MM.1S (cell line): Measurements from ENCODE around the gene SLA2.

ENCODE experiments used
- DNase-seq: peaks from one replicate; pipeline ENCODE4 v3.0.0-alpha.2; 2015
- H2AFZ ChIP-seq: fragments of 300-600 bp; sonication (generic); 2 replicates; pipeline ENCODE4 v1.6.0; 2016; ENCODE audit warnings: antibody characterized with exemption, low read length
- H3F3A ChIP-seq: fragments of 300-600 bp; sonication (generic); 2 replicates; pipeline ENCODE4 v1.6.1; 2016; ENCODE audit warnings: mild to moderate bottlenecking, antibody characterized with exemption, low read length, moderate library complexity, mixed read lengths; ENCODE audit not compliant: insufficient read depth
- H3K27ac ChIP-seq: fragments of 300-600 bp; sonication (generic); 2 replicates; pipeline ENCODE4 v1.5.1; 2016; ENCODE audit warnings: mild to moderate bottlenecking, low read length
- H3K27me3 ChIP-seq: fragments of 300-600 bp; sonication (generic); replicated peaks from 2 replicates; pipeline ENCODE4 v1.6.0; 2016; ENCODE audit warnings: low read length; ENCODE audit not compliant: insufficient read depth
- H3K36me3 ChIP-seq: fragments of 300-600 bp; sonication (generic); replicated peaks from 2 replicates; pipeline ENCODE4 v1.6.1; 2016; ENCODE audit warnings: mild to moderate bottlenecking, low read length, mixed read lengths; ENCODE audit not compliant: insufficient read depth
- H3K4me1 ChIP-seq: fragments of 300-600 bp; sonication (generic); 2 replicates; pipeline ENCODE4 v1.6.1; 2016; ENCODE audit warnings: low read length, mixed read lengths
- H3K4me2 ChIP-seq: fragments of 300-600 bp; sonication (generic); 2 replicates; pipeline ENCODE4 v1.6.0; 2016; ENCODE audit warnings: low read depth, low read length
- H3K4me3 ChIP-seq: fragments of 300-600 bp; sonication (generic); 2 replicates; pipeline ENCODE4 v1.5.1; 2016; ENCODE audit warnings: low read length, mixed read lengths
- H3K79me2 ChIP-seq: fragments of 300-600 bp; sonication (generic); 2 replicates; pipeline ENCODE4 v1.6.1; 2016; ENCODE audit warnings: mixed run types, low read length, mixed read lengths
- H3K9ac ChIP-seq: fragments of 300-600 bp; sonication (generic); 2 replicates; pipeline ENCODE4 v1.6.1; 2016; ENCODE audit warnings: low read length, mixed read lengths
- H3K9me2 ChIP-seq: fragments of 300-600 bp; sonication (generic); replicated peaks from 2 replicates; pipeline ENCODE4 v1.6.1; 2016; ENCODE audit warnings: mild to moderate bottlenecking, low read length, mixed read lengths; ENCODE audit not compliant: insufficient read depth
- H3K9me3 ChIP-seq: fragments of 300-600 bp; sonication (generic); replicated peaks from 2 replicates; pipeline ENCODE4 v1.6.1; 2016; ENCODE audit warnings: mild to moderate bottlenecking, low read length, mixed read lengths; ENCODE audit not compliant: insufficient read depth
- H4K20me1 ChIP-seq: fragments of 300-600 bp; sonication (generic); 2 replicates; pipeline ENCODE4 v1.6.1; 2016; ENCODE audit warnings: mild to moderate bottlenecking, low read length, moderate library complexity, mixed read lengths; ENCODE audit not compliant: insufficient read depth
- EZH2 ChIP-seq: fragments of 300-600 bp; sonication (generic); optimal IDR thresholded peaks from 2 replicates; pipeline ENCODE3; 2017; ENCODE audit warnings: low read depth, mild to moderate bottlenecking, antibody characterized with exemption, low read length, mixed read lengths
- EZH2phosphoT487 ChIP-seq: fragments of 300-600 bp; sonication (generic); IDR thresholded peaks from 2 replicates; pipeline ENCODE4 v1.6.1; 2018; ENCODE audit warnings: antibody characterized with exemption, low read length
- TF ChIP-seq, protein P1 (sequence below): fragments of 300-600 bp; sonication (generic); IDR thresholded peaks from 2 replicates; pipeline ENCODE4 v1.5.1; 2016; ENCODE audit warnings: antibody characterized with exemption, low read length, mixed read lengths

Gene SLA2

DNA sequence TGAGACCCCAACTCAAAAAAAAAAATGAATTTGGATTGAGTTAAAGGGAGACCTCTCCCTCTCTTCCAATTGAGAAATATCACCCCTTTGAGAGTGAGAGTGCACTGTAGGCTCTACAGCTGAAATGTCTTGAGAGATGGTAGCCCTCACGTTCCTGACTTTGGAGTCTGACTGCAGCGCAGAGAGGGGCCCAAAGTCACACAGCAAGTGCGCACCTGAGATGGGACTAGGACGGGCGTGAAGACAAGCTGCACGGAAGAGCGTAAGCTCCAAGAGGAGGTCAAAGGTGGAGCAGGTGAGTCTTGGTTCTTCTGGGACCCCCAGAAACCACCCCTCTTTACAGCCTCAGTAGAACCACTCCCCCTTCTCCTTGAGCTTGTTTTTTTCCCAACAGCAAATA, 643 bp downstream of the SLA2 start:
- DNase-seq = no peak
- Histone ChIP-seq H3K27ac (no peak overlapping the region), H3F3A (no peaks in the 10 kb centered on the region), H3K9ac (no peak overlapping the region), H3K79me2 (no peaks in the 10 kb centered on the region), H3K9me3 (no peaks in the 10 kb centered on the region), H3K27me3 (no peaks in the 10 kb centered on the region), H3K4me3 (no peak overlapping the region), H4K20me1 (no peaks in the 10 kb centered on the region), H3K9me2 (no peaks in the 10 kb centered on the region), H3K36me3 (no peaks in the 10 kb centered on the region), H3K4me1 (peaks cover 11% of the 10 kb centered on the region), H3K4me2 (no peak overlapping the region), H2AFZ (no peak overlapping the region)
- TF ChIP-seq, protein P1, sequence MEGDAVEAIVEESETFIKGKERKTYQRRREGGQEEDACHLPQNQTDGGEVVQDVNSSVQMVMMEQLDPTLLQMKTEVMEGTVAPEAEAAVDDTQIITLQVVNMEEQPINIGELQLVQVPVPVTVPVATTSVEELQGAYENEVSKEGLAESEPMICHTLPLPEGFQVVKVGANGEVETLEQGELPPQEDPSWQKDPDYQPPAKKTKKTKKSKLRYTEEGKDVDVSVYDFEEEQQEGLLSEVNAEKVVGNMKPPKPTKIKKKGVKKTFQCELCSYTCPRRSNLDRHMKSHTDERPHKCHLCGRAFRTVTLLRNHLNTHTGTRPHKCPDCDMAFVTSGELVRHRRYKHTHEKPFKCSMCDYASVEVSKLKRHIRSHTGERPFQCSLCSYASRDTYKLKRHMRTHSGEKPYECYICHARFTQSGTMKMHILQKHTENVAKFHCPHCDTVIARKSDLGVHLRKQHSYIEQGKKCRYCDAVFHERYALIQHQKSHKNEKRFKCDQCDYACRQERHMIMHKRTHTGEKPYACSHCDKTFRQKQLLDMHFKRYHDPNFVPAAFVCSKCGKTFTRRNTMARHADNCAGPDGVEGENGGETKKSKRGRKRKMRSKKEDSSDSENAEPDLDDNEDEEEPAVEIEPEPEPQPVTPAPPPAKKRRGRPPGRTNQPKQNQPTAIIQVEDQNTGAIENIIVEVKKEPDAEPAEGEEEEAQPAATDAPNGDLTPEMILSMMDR = no peak
- TF ChIP-seq EZH2phosphoT487 (no peak), EZH2 (no peak)

DNA sequence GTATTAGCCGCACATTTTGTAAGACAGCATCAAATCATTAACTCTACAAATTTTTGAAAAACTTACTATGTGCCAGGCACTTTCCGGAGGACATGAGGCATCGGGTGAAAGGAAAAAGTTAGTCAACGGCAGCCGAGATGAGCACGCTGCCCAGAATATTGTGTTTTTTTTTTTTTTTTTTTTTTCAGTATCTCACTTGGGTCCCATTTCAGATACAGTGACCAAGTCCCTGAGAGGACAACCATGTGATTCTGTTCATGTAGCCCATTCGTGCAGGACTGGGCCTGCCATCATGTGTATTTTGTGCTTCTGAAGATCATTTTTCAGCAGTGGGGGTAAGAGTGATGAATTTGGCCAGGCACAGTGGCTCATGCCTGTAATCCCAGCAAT, 1.3 kb downstream of the SLA2 start:
- H3K79me2 ChIP-seq = no peaks in the 10 kb centered on the region
- no peaks in the 10 kb centered on the region for H3F3A ChIP-seq
- H4K20me1 ChIP-seq = no peaks in the 10 kb centered on the region
- H3K9ac ChIP-seq = no peak overlapping the region
- H3K4me3 ChIP-seq = no peak overlapping the region
- no peak overlapping the region for H3K27ac ChIP-seq
- TF ChIP-seq EZH2phosphoT487 (no peak), EZH2 (no peak)
- TF ChIP-seq, protein P1 = no peak
- peak overlapping the region; percentile 55 for H2AFZ ChIP-seq
- H3K9me3 ChIP-seq = no peaks in the 10 kb centered on the region
- H3K4me1 ChIP-seq = peaks cover 11% of the 10 kb centered on the region
- H3K9me2 ChIP-seq = no peaks in the 10 kb centered on the region
- peak overlapping the region; percentile 8; the same call in 1 of the 2 replicates for H3K4me2 ChIP-seq
- H3K27me3 ChIP-seq = no peaks in the 10 kb centered on the region
- DNase-seq = no peak
- H3K36me3 ChIP-seq = no peaks in the 10 kb centered on the region

DNA sequence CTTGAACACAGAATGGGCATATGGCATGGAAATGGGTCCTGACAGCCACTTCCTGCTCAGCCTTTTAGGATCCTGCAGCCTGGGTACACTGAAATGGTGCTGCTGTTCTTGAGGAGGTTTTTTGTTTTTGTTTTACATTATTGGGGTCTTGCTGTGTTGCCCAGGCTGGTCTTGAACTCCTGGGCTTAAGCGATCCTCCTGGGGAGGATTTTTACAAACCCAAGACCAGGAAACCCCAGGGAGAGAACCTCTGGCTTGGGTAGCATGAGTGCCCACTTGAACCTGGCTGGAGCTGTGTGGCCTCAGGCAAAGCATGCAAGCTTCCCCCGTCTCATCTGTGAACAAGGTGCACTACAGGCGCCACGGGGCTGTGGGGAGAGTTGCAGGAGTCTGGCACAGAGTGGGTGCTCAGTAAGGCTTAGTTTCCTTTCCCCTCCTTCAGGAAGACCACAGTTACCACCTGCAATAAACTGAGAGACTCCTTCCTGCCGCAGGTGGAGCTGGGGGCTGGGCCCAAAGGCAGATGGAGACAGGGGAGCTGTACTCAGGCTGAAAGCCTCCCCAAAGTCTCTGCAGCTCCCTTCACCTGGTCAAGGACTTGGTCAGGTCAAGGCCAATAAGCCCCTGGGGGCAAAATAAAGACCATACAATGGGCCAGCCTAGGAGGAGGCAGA, 1.8 kb downstream of the SLA2 start:
- Histone ChIP-seq H3K4me2 (peak overlapping the region; percentile 8; the same call in 1 of the 2 replicates), H3F3A (no peaks in the 10 kb centered on the region), H3K4me3 (no peak overlapping the region), H3K4me1 (peaks cover 11% of the 10 kb centered on the region), H3K79me2 (no peaks in the 10 kb centered on the region), H3K27me3 (no peaks in the 10 kb centered on the region), H3K27ac (no peak overlapping the region), H3K9me3 (no peaks in the 10 kb centered on the region), H3K9ac (no peak overlapping the region), H2AFZ (peak overlapping the region; percentile 55), H4K20me1 (no peaks in the 10 kb centered on the region), H3K36me3 (no peaks in the 10 kb centered on the region), H3K9me2 (no peaks in the 10 kb centered on the region)
- TF ChIP-seq, protein P1 = no peak
- TF ChIP-seq EZH2 (no peak), EZH2phosphoT487 (no peak)
- peak; percentile 50 for DNase-seq
